ENCODE measurements around the gene OR51E1.

GRCh38 chr11:4704054-4704789 is 60.4 kb downstream of the OR51E1 start, which contains the start of gene MMP26:
- no peak for TF ChIP-seq POLR2A (IDR thresholded peaks at IDR 0.05)
- TF ChIP-seq CTCF (IDR thresholded peaks at IDR 0.05) = no peak
